Sciatic nerve (tissue), 2 donors: ENCODE measurements around the gene SH3BP4. TPM values are rescaled to one million over a fixed set of nuclear protein-coding genes. Genes with fewer than 3 reads are reported as not detected.

Source experiments
- ATAC-seq: fragments of 200-7000 bp; cut with Tn5 transposase; one replicate; pipeline ENCODE4 v1.9.1; 2020; ENCODE audit warnings: mild to moderate bottlenecking, moderate library complexity
- DNase-seq: peaks from one replicate; pipeline ENCODE4 v3.0.0-alpha.2; 2020; ENCODE audit warnings: low spot score
- intact Hi-C: fragments of 100-400 bp; cut with DNase I; formaldehyde crosslinking; loops from one replicate; pipeline ENCODE4 v1.14.2; 2022
- total RNA-seq: library from RNA; stranded (reverse); fragmentation: NEBNext Ultra II Directional; extraction: Animal tissue kit (Norgen Biotek cat#: 25700); gene quantifications from one replicate; pipeline ENCODE4 v1.2.1, GENCODE V29; 2021
- donor health status: DM: no; HTN: no; CAD: no.
- donor health status: DM: no; HTN: no; CAD: no.

Gene SH3BP4
- total RNA-seq, 1 donor from 2014 or later, result 26.7 TPM

DNA sequence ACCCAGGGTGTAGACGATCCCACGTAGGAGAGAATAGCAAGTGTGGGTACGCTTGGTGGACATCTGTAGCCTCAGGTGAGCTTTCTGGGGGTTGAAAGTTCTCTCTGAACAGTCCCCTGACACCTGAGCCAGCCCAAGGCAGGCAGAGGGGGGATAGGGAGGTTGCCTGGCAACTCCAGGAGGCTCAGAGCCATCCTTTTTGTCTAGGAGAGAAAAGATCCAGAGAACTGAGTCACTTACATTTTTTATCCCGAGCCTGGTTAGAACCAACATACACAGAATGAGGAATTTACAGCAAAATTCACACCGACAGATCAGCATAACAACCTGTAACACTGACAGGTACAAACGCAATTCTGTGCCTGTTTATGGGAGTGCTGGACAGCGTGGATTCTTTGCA lies 113.2 kb downstream of the SH3BP4 start:
- no peak for ATAC-seq
- intact Hi-C loops, result no loop called here
- no peak for DNase-seq

DNA sequence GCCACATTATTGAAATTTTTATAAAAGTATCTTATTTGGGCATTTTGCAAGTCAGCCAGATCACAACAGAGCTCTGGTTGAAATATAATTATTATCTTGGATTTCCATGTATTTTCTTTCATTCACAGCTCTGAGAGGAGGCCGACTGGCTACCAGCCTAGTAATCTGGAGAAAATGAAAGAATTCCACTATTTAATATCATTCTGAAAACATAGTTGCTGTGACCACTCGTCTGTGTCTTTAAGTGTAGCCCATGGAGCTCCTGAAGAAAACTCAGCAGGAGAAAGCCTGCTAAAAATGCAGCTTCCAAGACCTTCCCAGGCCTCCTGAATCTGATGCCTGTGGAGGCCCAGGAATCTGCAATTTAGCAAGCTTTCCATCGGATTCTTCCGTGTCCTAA lies 114.7 kb downstream of the SH3BP4 start:
- ATAC-seq (no peak), DNase-seq (no peak)
- intact Hi-C loops, result no loop called here

DNA sequence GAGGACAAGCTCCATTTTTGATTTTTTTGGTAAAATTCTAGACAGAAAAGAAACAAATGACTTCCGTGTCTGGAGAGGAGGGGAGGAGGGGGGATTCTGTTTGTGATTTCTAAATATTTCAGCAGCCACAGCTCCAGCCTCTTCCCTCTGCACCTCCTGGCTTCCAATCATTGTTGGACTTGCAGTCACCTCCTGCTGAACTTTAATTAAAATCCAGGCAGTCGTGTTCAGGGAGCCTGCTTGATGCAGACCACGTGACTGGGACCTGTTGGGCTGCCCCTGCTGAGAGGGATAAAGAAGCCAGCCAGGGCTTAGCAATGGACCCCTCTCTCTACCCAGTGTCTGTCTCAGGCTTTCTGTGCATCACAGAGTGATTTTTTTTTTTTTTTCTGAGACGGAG lies 115.1 kb downstream of the SH3BP4 start:
- intact Hi-C loops, result no loop called here
- no peak for ATAC-seq
- DNase-seq, result no peak

GRCh38 chr2:235068701-235069100 lies 116.9 kb downstream of the SH3BP4 start:
- ATAC-seq (no peak), DNase-seq (no peak)
- intact Hi-C loops, result no loop called here

DNA sequence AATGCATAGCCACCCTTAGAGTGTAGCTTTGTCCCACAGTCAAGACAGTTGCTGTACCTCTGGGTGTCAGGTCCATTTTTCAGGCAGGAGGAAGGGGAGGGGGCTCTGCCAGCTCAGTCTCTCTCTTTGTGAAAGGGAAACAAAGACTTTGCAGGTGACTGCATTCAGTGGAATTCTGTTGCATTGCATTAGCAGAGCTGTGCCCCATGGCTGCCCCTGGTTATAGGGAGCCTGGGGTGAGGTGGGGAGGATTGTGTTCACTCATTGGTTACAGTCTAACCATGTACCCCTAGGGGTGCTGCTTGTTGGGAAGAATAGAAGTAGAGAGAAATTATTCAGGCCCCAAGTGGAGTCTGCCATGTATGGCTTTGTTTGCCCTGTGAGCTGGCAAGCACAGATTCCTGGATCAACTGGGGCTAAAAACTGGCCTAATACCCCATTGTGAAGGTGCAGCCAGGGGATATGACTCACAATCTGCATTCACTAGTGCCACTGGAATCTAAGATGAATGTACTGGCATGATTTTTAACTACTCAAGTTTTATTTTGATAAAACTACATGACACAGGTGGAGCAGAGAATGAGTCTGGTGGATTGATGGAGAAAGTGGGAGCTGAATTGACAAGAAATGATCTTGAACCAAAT lies 118.4 kb downstream of the SH3BP4 start:
- ATAC-seq (no peak), DNase-seq (no peak)
- intact Hi-C loops, result no loop called here

DNA sequence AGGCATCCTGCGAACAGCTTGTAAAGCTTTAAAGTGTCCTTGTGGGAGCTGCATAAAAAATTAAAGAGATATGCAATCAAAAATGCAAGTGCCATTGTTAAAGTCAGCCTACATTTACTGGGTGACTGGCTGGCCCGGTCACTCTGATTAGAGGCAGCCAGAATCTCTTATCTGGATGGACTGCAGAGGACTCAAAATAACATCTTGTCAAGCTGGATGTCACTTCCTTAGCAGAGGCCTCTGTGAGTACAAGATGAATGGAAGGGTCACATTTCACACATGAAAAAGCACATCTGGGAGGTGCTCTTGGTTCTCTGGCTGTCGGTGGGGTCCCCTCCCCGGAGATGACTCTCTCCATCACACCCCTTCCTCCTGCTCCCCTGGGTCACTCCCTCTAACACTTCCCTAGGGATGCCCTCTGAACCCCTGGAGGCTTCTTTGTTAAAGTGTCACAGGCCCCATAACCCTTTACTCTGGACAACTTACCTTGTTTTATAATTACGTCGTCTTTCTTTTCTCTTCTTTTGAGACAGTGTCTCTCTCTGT lies 122.1 kb downstream of the SH3BP4 start:
- DNase-seq, result no peak
- ATAC-seq, result no peak
- intact Hi-C loops, result no loop called here

DNA sequence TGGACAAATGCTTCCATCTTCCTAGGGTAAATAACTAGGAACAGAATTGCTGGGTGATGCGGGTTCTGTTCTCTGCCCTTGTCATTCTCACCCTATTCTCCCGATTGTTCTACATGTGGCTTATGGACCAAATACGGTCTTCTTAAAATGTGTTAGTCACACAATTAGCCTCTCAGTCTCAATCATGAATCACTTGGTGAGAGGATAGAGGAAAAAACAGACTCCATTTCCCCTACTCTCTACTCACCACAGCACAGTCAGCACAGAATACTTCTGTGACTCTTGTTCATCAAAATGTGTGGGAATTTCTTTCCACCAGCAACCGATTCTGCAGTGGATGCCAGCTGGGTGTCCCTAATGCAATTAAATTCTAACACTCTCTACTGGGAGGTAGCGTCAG lies 125.2 kb downstream of the SH3BP4 start:
- intact Hi-C loops, result loop anchor here (5.0 kb wide), 1 partner anchor 280 kb away; no protein-coding TSS in a partner anchor
- ATAC-seq (no peak), DNase-seq (no peak)

DNA sequence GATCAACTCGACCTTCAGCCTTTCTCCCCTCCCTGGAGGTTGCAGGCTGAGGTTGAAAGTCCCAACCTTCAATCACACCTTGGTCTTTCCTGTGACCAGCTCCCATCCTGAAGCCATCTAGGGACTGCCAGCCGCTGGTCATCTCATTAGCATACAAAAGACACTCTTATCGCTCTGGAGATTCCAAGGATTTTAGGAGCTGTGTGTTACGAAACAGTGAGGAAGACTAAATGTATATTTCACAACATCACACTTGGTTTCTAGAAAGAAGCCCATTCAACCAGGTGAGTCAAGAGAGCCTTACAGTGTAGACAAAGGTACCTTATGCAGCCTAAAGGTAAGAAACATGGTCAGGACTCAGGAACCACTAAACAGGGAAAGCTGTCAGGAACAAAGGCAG lies 126.4 kb downstream of the SH3BP4 start:
- DNase-seq (no peak), ATAC-seq (no peak)
- intact Hi-C loops, result loop anchor here (5.0 kb wide), 1 partner anchor 281 kb away; no protein-coding TSS in a partner anchor

DNA sequence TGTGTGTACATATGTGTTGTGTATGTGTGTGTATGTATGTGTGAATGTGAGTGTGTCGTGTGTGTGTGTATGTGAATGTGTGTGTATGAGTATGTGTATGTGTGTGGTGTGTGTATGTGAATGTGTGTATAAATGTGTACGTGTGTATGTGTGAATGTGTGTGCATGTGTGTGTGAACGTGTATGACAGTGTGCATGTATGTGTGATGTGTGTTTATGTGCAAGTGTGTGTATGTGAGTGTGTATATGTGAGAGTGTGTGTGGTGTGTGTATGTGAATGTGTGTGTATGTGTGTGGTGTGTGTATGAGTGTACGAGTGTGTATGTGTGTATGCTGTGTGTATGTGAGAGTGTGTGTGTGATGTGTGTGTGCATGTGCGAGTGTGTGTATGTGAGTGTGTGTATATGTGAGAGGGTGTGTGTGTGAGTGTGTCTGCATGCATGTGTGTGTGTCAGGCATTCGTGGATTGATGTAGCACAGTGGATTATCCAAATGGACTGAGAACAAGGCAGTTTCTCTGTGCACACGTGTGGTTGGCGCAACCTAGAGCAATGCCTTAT lies 127.2 kb downstream of the SH3BP4 start:
- DNase-seq (no peak), ATAC-seq (no peak)
- intact Hi-C loops, result loop anchor here (5.0 kb wide), 1 partner anchor 282 kb away; no protein-coding TSS in a partner anchor

GRCh38 chr2:235080101-235080500 lies 128.3 kb downstream of the SH3BP4 start:
- ATAC-seq (no peak), DNase-seq (no peak)
- intact Hi-C loops, result no loop called here

- intact Hi-C loops, result no loop called here
- ATAC-seq (no peak), DNase-seq (no peak)
Measured at GRCh38 chr2:235082578-235083338, 130.9 kb downstream of the SH3BP4 start.

- intact Hi-C loops, result no loop called here
- no peak for DNase-seq
- no peak for ATAC-seq
Measured at GRCh38 chr2:235083822-235084221, 132.0 kb downstream of the SH3BP4 start.

DNA sequence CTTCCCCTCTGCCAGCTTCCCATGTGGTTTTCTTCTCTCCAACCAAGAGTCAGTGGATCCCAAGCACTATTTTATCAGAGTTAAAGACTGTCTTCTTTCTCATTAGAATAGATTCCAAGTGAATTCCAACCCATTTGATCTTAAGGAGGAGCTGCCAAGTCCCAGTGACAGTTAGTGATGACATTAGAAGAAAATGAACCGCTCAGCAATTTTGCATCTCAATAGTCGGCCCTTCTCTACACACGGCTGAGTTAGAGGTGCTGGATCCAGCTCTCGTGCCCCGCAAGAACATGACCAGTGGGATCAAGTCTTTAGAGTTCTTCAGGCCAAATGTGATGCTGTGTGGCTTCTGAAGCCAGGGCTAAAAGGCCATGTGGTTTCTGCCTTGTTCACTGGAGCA lies 132.6 kb downstream of the SH3BP4 start:
- intact Hi-C loops, result no loop called here
- DNase-seq, result no peak
- no peak for ATAC-seq

DNA sequence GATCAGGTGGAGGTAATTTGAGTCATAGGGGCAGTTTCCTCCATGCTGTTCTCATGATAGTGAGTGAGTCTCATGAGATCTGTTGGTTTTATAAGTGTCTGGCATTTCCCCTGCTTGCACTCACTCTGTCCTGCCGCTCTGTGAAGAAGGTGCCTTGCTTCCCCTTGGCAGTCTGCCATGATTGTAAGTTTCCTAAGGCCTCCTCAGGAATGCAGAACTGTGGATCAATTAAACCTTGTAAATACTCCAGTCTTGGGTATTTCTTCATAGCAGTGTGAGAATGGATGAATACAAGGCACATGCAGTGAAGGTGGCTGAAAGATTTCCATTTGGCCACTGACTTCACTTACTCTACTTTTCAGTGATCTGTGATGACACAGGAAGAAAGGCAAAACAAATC lies 133.7 kb downstream of the SH3BP4 start:
- DNase-seq (no peak), ATAC-seq (no peak)
- intact Hi-C loops, result no loop called here

GRCh38 chr2:235086481-235087184 lies 134.8 kb downstream of the SH3BP4 start:
- intact Hi-C loops, result no loop called here
- DNase-seq (no peak), ATAC-seq (no peak)

DNA sequence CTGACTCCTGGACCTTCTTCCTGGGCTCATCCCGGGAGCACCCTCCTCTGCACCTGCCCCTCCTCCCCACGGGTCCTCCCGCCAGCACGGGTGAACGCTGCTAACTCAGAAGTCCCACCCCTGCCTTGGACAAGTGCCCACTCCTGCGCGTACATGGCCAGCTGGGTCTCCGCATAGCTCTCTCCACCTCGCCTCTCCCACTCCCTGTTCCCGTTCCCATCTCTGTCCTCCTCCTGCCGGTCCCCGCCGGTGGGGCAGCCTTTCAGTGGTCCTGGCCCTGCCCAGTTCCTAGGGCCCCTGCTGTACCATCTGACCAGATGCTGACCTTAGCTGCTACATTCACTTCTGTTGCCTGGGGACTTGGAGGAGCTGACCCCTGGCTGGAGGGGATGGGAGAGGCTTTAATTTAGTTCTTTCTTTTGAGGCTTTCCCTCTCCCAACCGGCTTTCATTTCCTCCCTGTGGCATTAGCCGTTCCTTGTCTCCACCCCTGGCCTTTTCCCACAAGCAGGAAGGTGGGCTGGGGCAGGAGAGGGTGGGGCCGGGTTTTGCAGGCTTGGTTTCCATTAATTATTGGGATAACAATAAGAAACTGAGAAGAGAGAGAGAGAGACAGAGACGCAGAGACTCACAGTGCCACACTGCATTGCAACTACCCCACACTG lies 136.1 kb downstream of the SH3BP4 start:
- intact Hi-C loops, result no loop called here
- DNase-seq (peak; percentile 80), ATAC-seq (peak; percentile 91)

- ATAC-seq (peak; percentile 59), DNase-seq (no peak)
- intact Hi-C loops, result no loop called here
Measured at GRCh38 chr2:235088496-235088921, 136.7 kb downstream of the SH3BP4 start.

- intact Hi-C loops, result no loop called here
- ATAC-seq (no peak), DNase-seq (no peak)
Measured at GRCh38 chr2:235091421-235091820, 139.6 kb downstream of the SH3BP4 start.

GRCh38 chr2:235091983-235092382 lies 140.2 kb downstream of the SH3BP4 start:
- intact Hi-C loops, result no loop called here
- ATAC-seq, result no peak
- DNase-seq, result no peak
